Activated naive CD8-positive, alpha-beta T cell treated with anti-CD3 and anti-CD28 coated beads, Interleukin-2, amount 50 U/mL, for 24 hours (primary cell): ENCODE data around the gene SOX12.

Experiments
- ATAC-seq: fragments of 150-1000 bp; cut with Tn5 transposase; one replicate; pipeline ENCODE4 v1.10.0; 2021
- DNase-seq: peaks from one replicate; pipeline ENCODE4 v3.0.0; 2021
- H3K27ac Mint-ChIP-seq: one replicate; pipeline ENCODE4 v1.8.0; 2021; ENCODE audit warnings: mild to moderate bottlenecking, mixed read lengths
- H3K27me3 Mint-ChIP-seq: one replicate; pipeline ENCODE4 v1.8.0; 2021; ENCODE audit warnings: mixed read lengths
- H3K36me3 Mint-ChIP-seq: one replicate; pipeline ENCODE4 v1.8.0; 2021; ENCODE audit warnings: low read depth, mixed read lengths
- H3K4me1 Mint-ChIP-seq: one replicate; pipeline ENCODE4 v1.8.0; 2021; ENCODE audit warnings: mixed read lengths
- H3K4me3 Mint-ChIP-seq: one replicate; pipeline ENCODE4 v1.8.0; 2021; ENCODE audit warnings: mild to moderate bottlenecking, moderate library complexity, mixed read lengths
- H3K9me3 Mint-ChIP-seq: one replicate; pipeline ENCODE4 v1.8.0; 2021; ENCODE audit warnings: mixed read lengths

Gene SOX12

DNA sequence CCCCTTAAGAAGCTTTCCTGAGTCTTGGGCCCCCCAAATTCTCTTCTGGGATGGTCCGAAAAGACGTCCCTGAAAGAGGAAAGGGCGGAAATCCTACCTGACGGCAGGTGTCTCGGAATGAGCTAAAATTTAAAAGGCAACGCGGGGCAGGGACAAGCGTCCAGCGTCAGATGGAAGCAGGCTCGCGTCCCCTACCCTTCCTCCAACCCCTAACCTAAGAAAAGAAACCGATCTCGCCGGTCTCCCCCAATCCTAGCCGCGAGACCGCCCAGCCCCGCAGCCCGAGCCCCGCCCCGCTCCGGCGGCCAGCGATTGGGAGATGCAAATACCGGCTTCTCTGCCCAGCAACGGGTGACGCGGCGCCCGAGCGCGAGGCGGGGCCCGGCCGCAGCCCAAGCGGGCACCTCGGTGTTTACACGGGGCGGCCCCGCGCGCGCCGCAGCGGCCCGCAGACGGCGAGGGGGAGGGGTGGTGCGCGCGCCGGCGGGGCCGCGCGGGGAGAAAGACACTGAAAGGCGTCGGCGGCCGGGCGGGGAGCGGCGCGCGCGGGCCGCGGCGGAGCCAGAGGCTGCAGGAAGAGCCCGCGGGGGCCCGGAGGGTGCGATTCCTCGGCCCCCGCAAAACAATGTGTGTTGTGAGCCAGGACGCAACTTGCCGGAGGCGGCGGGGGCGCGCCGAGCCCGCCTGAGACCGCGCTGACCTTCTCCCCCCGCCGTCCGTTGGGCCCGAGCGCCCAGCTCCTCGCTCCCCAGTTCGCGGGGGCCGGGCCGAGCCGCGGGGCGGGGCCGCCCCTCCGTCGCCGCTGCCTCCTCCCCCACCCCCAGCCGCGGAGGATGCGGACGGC lies at the start of gene SOX12:
Gene SOX12 (plus strand): TSS at position 508 of the 844 bp plus-strand sequence. CDS start 373 bp downstream, outside the sequence.
- H3K9me3 Mint-ChIP-seq = no peaks in the 10 kb centered on the region
- H3K27me3 Mint-ChIP-seq = no peaks in the 10 kb centered on the region
- ATAC-seq = peak; percentile 70
- peak within 1 kb of the TSS; percentile 85 for H3K27ac Mint-ChIP-seq
- peaks cover 4% of the 10 kb centered on the region for H3K36me3 Mint-ChIP-seq
- peak within 1 kb of the TSS; percentile 86 for H3K4me3 Mint-ChIP-seq
- peak; percentile 99 for DNase-seq
- H3K4me1 Mint-ChIP-seq = peaks cover 30% of the 10 kb centered on the region

GRCh38 chr20:275791-276190 lies 49.6 kb upstream of the SOX12 start:
- H3K27ac Mint-ChIP-seq = no peak overlapping the region
- H3K9me3 Mint-ChIP-seq = no peaks in the 10 kb centered on the region
- no peaks in the 10 kb centered on the region for H3K4me1 Mint-ChIP-seq
- H3K36me3 Mint-ChIP-seq = peaks cover 3% of the 10 kb centered on the region
- H3K4me3 Mint-ChIP-seq = no peak overlapping the region
- no peak for DNase-seq
- H3K27me3 Mint-ChIP-seq = no peaks in the 10 kb centered on the region
- ATAC-seq = no peak

- no peaks in the 10 kb centered on the region for H3K27me3 Mint-ChIP-seq
- peaks cover 3% of the 10 kb centered on the region for H3K36me3 Mint-ChIP-seq
- no peak overlapping the region for H3K27ac Mint-ChIP-seq
- no peak for DNase-seq
- H3K4me1 Mint-ChIP-seq = no peaks in the 10 kb centered on the region
- ATAC-seq = no peak
- H3K9me3 Mint-ChIP-seq = no peaks in the 10 kb centered on the region
- H3K4me3 Mint-ChIP-seq = no peak overlapping the region
Measured at GRCh38 chr20:276620-277495, 48.5 kb upstream of the SOX12 start.

DNA sequence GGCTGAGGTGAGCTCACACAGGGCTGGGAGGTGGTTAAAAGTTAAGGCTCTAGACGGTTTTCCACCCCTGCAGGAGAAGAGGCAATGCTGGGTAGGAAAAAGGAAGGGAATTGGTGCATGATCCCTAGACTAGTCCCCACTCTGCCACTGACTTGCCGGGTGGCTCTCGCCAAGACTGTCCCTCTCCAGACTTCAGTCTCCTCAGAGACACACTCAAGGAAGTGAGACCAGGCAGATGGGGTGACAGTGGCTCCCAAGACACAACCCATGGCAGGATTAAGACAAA lies 47.9 kb upstream of the SOX12 start:
- Mint-ChIP-seq H3K36me3 (peaks cover 3% of the 10 kb centered on the region), H3K4me1 (no peaks in the 10 kb centered on the region), H3K27me3 (no peaks in the 10 kb centered on the region), H3K27ac (no peak overlapping the region), H3K9me3 (no peaks in the 10 kb centered on the region), H3K4me3 (no peak overlapping the region)
- no peak for ATAC-seq
- DNase-seq = no peak

DNA sequence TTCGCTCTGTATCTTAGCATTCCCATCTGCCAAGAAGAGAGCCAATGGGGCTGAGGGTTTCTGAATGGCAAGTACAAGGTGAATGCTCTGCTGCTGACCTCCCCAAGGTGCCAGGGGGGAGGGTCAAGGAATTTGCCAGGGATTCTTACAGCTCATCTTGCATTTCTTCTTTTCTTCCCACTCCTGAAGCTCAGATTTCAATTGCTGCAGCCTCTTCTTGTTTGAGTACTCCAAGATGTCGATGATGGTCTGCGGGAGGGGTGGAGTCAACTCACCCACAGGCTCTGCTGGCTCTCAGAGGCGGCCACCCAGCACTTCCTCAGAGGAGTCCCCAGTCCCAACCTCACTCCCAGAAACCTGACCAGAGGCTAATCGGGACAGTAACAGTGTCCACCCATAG lies 47.2 kb upstream of the SOX12 start:
- H3K9me3 Mint-ChIP-seq = no peaks in the 10 kb centered on the region
- H3K27me3 Mint-ChIP-seq = no peaks in the 10 kb centered on the region
- H3K27ac Mint-ChIP-seq = no peak overlapping the region
- ATAC-seq = no peak
- H3K36me3 Mint-ChIP-seq = peaks cover 3% of the 10 kb centered on the region
- H3K4me3 Mint-ChIP-seq = no peak overlapping the region
- no peaks in the 10 kb centered on the region for H3K4me1 Mint-ChIP-seq
- DNase-seq = no peak

GRCh38 chr20:278607-279571 lies 46.5 kb upstream of the SOX12 start:
- no peak overlapping the region for H3K27ac Mint-ChIP-seq
- H3K4me1 Mint-ChIP-seq = no peaks in the 10 kb centered on the region
- no peak for DNase-seq
- H3K27me3 Mint-ChIP-seq = no peaks in the 10 kb centered on the region
- no peaks in the 10 kb centered on the region for H3K9me3 Mint-ChIP-seq
- no peak overlapping the region for H3K4me3 Mint-ChIP-seq
- no peak for ATAC-seq
- H3K36me3 Mint-ChIP-seq = peaks cover 3% of the 10 kb centered on the region

- Mint-ChIP-seq H3K4me3 (no peak overlapping the region), H3K4me1 (peaks cover 5% of the 10 kb centered on the region), H3K9me3 (no peaks in the 10 kb centered on the region), H3K36me3 (no peaks in the 10 kb centered on the region), H3K27me3 (no peaks in the 10 kb centered on the region), H3K27ac (no peak overlapping the region)
- no peak for DNase-seq
- ATAC-seq = no peak
Measured at GRCh38 chr20:284172-284571, 41.2 kb upstream of the SOX12 start.

DNA sequence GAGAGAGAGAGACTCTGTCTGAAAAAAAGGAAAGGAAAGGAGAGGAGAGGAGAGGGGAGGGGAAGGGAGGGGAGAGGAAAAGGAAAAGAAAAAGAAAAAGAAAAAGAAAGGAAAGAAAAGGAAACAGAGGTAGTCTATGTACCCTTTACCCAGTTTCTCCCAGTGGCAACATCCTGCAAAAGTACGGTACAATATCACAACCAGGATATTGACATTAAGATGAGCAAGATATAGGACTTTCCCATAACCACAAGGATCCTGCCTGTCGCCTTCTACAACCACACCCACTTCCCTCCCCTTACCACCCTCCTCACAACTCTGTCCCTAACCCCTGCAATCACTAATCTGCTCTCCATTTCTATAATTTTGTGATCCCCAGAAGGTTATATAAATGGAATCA lies 38.8 kb upstream of the SOX12 start:
- Mint-ChIP-seq H3K9me3 (no peaks in the 10 kb centered on the region), H3K27ac (no peak overlapping the region), H3K36me3 (no peaks in the 10 kb centered on the region), H3K4me1 (peaks cover 16% of the 10 kb centered on the region), H3K4me3 (no peak overlapping the region), H3K27me3 (no peaks in the 10 kb centered on the region)
- DNase-seq = no peak
- ATAC-seq = no peak

GRCh38 chr20:288956-289692 lies 36.2 kb upstream of the SOX12 start:
- DNase-seq (no peak), ATAC-seq (no peak)
- no peak overlapping the region for H3K27ac Mint-ChIP-seq
- H3K9me3 Mint-ChIP-seq = no peaks in the 10 kb centered on the region
- no peak overlapping the region for H3K4me3 Mint-ChIP-seq
- H3K4me1 Mint-ChIP-seq = peaks cover 16% of the 10 kb centered on the region
- no peaks in the 10 kb centered on the region for H3K36me3 Mint-ChIP-seq
- H3K27me3 Mint-ChIP-seq = no peaks in the 10 kb centered on the region

DNA sequence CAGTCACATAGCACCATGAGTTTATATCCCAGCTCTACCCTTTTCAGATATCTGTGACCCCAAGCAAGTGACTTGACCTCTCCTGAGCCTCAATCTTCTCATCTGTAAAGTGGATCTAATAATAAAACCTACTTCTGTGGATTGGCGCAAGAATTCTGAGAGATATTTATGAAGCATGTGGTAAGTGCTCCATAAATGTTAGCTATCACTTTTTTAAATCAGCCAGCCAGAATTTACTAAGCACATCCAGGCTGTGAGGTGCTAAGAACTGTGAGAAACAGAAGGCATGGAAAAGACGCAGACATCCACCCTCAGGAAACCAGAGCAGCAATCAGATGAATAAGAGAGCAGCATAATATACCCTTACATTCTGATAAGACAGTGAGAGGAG lies 35.7 kb upstream of the SOX12 start:
- H3K9me3 Mint-ChIP-seq = no peaks in the 10 kb centered on the region
- ATAC-seq = no peak

DNA sequence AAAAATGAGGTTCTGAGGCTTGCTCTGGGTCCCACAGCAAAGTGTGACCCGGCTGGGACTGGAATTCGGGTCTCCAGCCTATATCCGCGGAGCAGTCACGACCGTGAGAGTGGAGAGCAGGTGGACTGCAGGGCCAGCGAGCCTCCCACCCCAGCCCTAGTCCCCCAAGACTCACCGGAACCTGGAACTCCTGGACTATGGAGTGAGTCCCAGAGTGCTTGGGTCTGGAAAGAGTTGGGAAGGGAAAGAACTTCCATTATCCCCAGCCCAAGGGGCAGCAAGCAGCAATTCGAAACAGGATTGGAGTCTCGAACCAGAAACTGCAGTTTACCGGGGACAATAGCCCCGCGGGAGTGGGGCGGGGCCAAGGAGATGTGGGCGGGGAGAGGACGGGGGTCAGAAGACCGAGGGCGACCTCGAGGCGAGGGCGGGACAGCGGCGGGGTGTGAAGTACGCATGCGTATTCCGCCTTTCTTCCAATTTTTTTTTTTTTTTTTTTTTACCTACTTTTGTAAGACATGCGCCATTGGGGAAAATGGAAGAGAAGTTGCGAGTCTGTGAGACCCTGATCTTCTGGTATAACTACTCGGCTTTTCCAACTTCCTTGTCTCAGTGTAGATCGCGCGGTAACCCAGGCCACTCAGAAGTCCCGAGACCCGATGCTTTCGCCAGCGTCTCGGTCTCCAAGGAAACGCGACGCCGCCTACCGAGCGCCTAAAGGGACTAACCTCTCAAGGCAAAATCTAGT lies 35.1 kb upstream of the SOX12 start, which contains the start of gene C20orf96:
Gene C20orf96 (minus strand): TSS at position 667 of the 748 bp plus-strand sequence. CDS start 140 bp downstream, at position 527.
- H3K4me1 Mint-ChIP-seq = peaks cover 16% of the 10 kb centered on the region
- no peaks in the 10 kb centered on the region for H3K9me3 Mint-ChIP-seq
- H3K27ac Mint-ChIP-seq = no peak within 1 kb of the TSS
- ATAC-seq = peak; percentile 91
- peak; percentile 92 for DNase-seq
- H3K4me3 Mint-ChIP-seq = no peak within 1 kb of the TSS
- no peaks in the 10 kb centered on the region for H3K27me3 Mint-ChIP-seq
- no peaks in the 10 kb centered on the region for H3K36me3 Mint-ChIP-seq

More for the DNA sequence above, 35.7 kb upstream of the SOX12 start:
- no peak overlapping the region for H3K4me3 Mint-ChIP-seq
- no peaks in the 10 kb centered on the region for H3K27me3 Mint-ChIP-seq
- DNase-seq = no peak
- H3K27ac Mint-ChIP-seq = no peak overlapping the region
- no peaks in the 10 kb centered on the region for H3K36me3 Mint-ChIP-seq
- H3K4me1 Mint-ChIP-seq = peaks cover 16% of the 10 kb centered on the region

- Mint-ChIP-seq H3K4me1 (peaks cover 32% of the 10 kb centered on the region), H3K27ac (no peak overlapping the region), H3K9me3 (no peaks in the 10 kb centered on the region), H3K27me3 (peaks cover 2% of the 10 kb centered on the region), H3K4me3 (no peak overlapping the region), H3K36me3 (peaks cover 17% of the 10 kb centered on the region)
- DNase-seq = no peak
- no peak for ATAC-seq
Measured at GRCh38 chr20:294602-295001, 30.8 kb upstream of the SOX12 start.

GRCh38 chr20:295804-296203 lies 29.5 kb upstream of the SOX12 start:
- peaks cover 2% of the 10 kb centered on the region for H3K27me3 Mint-ChIP-seq
- no peaks in the 10 kb centered on the region for H3K9me3 Mint-ChIP-seq
- H3K36me3 Mint-ChIP-seq = peaks cover 26% of the 10 kb centered on the region
- no peak for DNase-seq
- ATAC-seq = no peak
- H3K4me3 Mint-ChIP-seq = peak overlapping the region; percentile 91
- peak overlapping the region; percentile 54 for H3K27ac Mint-ChIP-seq
- peaks cover 37% of the 10 kb centered on the region for H3K4me1 Mint-ChIP-seq
